Heart left ventricle (tissue), 13 donors: Measurements from ENCODE around the gene SLC25A19.

ENCODE experiments used
- CTCF ChIP-seq, 12 donors: fragments of 200-600 bp; sonication (generic) in 4 of 12; IDR thresholded peaks; one replicate each; pipeline versions ENCODE4 v1.5.0 to v1.8.0; 2018 to 2022; ENCODE audit warnings: antibody characterized with exemption in 12 of 12, mild to moderate bottlenecking in 5 of 12
- POLR2A ChIP-seq, 2 donors: fragments of 450-650 bp; IDR thresholded peaks; one replicate each; pipeline ENCODE4 v1.6.1; 2017; ENCODE audit warnings: antibody characterized with exemption in 2 of 2, mild to moderate bottlenecking in 2 of 2, moderate library complexity in 2 of 2
- donor health status: ischemic (EF 13 %, LVEDD 7.1; RV severe dilation, severe dysfunction).
- donor health status: DM: no; HTN: yes; CAD: no.
- donor health status: DM: no; HTN: no; CAD: no.
- donor health status: ischemic (EF 25% LVEDD 6.9; RV normal size, moderate dysfunction).
- donor health status: ischemic (EF 25% LVEDD 5.7; RV mildly dilated, moderate dysfunction).
- donor health status: ischemic (EF 35%, LVEDD 5.7; RV mildly dilated, moderate dysfunction).
- donor health status: nonischemic (EF 11% LVEDD 7.7; RV severe dilation, severe dysfunction).
- donor health status: DM: yes; HTN: yes; CAD: no.
- donor health status: PGD.
- donor health status: ischemic (EF 29% LVEDD 5.4; RV normal size, mild dysfunction).
- donor health status: nonischemic (EF 23%, LVEDD 6.1; RV moderate dilation, normal function).

GRCh38 chr17:75308732-75309629, 19.7 kb upstream of the SLC25A19 start:
- TF ChIP-seq CTCF (IDR thresholded peaks at IDR 0.05) (no peak), POLR2A (IDR thresholded peaks at IDR 0.05) (no peak)
